HepG2 (cell line): Measurements from ENCODE around the gene DNAJC5. TPM values are rescaled to one million over a fixed set of nuclear protein-coding genes. Genes with fewer than 3 reads are reported as not detected.

ENCODE experiments used
- ATF4 ChIP-seq, 2 experiments: fragments of 450-650 bp in 1 of 2; sonication (generic) in 1 of 2; formaldehyde crosslinking; IDR thresholded peaks; 2 replicates each; pipeline versions ENCODE4 v1.5.0 to v1.8.0; 2020 to 2022; ENCODE audit warnings: mild to moderate bottlenecking in 1 of 2, missing genetic modification reagents in 1 of 2
- ATRX ChIP-seq: sonication (generic); formaldehyde crosslinking; IDR thresholded peaks from 2 replicates; pipeline ENCODE4 v1.4.0; 2020; ENCODE audit warnings: missing genetic modification reagents, borderline replicate concordance
- CHD2 ChIP-seq: IDR thresholded peaks from 2 replicates; pipeline ENCODE4 v1.6.1; 2011; ENCODE audit warnings: low read depth, low read length, improper control_type of control experiment
- HMGA1 ChIP-seq: sonication (generic); formaldehyde crosslinking; conservative IDR thresholded peaks from 2 replicates; pipeline ENCODE4 v1.4.0; 2020; ENCODE audit warnings: missing genetic modification reagents
- HOXD1 ChIP-seq: sonication (generic); formaldehyde crosslinking; IDR thresholded peaks from 2 replicates; pipeline ENCODE4 v1.5.0; 2020; ENCODE audit warnings: missing genetic modification reagents
- MBNL3 ChIP-seq: fragments of 250-450 bp; sonication (Bioruptor Pico); conservative IDR thresholded peaks from 2 replicates; pipeline ENCODE4 v1.8.0; 2022; ENCODE audit warnings: mild to moderate bottlenecking, inconsistent platforms
- PAX8 ChIP-seq: sonication (generic); formaldehyde crosslinking; IDR thresholded peaks from 2 replicates; pipeline ENCODE4 v1.8.0; 2022; ENCODE audit warnings: mild to moderate bottlenecking, missing genetic modification reagents, borderline replicate concordance
- REXO4 ChIP-seq: sonication (generic); formaldehyde crosslinking; IDR thresholded peaks from 2 replicates; pipeline ENCODE4 v1.8.0; 2022; ENCODE audit warnings: missing genetic modification reagents, mild to moderate bottlenecking, borderline replicate concordance
- SNRNP70 ChIP-seq: fragments of 200-400 bp; formaldehyde crosslinking; IDR thresholded peaks from 2 replicates; pipeline ENCODE4 v1.6.1; 2017; ENCODE audit warnings: mild to moderate bottlenecking, low read depth, low read length, moderate library complexity
- ZFP91 ChIP-seq: sonication (generic); formaldehyde crosslinking; IDR thresholded peaks from 2 replicates; pipeline ENCODE4 v1.9.0; 2022; ENCODE audit warnings: missing genetic modification reagents, mild to moderate bottlenecking, borderline replicate concordance
- ZFY ChIP-seq: sonication (generic); formaldehyde crosslinking; IDR thresholded peaks from 2 replicates; pipeline ENCODE4 v1.4.0; 2020; ENCODE audit warnings: missing genetic modification reagents
- ZNF207 ChIP-seq: fragments of 450-650 bp; IDR thresholded peaks from 2 replicates; pipeline ENCODE4 v1.6.1; 2016; ENCODE audit warnings: antibody characterized with exemption, borderline replicate concordance
- ZNF510 ChIP-seq: sonication (generic); formaldehyde crosslinking; IDR thresholded peaks from 2 replicates; pipeline ENCODE4 v1.4.0; 2020; ENCODE audit warnings: low read depth, mild to moderate bottlenecking, missing genetic modification reagents
- polyA plus RNA-seq, 8 experiments: library from polyadenylated mRNA; depleted of rRNA in 3 of 8; stranded (reverse) in 7 of 8; unstranded in 1 of 8; fragments of >200 nt; fragmentation: Illumina TruSeq in 4 of 8; extraction: Trizol in 4 of 8; gene quantifications; 2 replicates each; pipeline versions ENCODE4 v1.2.1 to v1.2.3, GENCODE V29; 2011 to 2016; ENCODE audit warnings: low read depth in 4 of 8, missing spikeins in 1 of 8, mixed read lengths in 1 of 8; ENCODE audit not compliant: insufficient read depth in 1 of 8
- total RNA-seq, 5 experiments: library from RNA; depleted of rRNA; stranded (reverse); fragments of >200 nt; fragmentation: Illumina TruSeq; extraction: Trizol; gene quantifications; 2 replicates each; pipeline ENCODE4 v1.2.3, GENCODE V29; 2016; ENCODE audit warnings: low read depth in 1 of 5
- TF ChIP-seq, protein P1 (sequence below): sonication (generic); formaldehyde crosslinking; IDR thresholded peaks from 2 replicates; pipeline ENCODE4 v1.5.1; 2020; ENCODE audit warnings: missing genetic modification reagents, mild to moderate bottlenecking, borderline replicate concordance
- TF ChIP-seq, protein P2 (sequence below): sonication (generic); formaldehyde crosslinking; IDR thresholded peaks from 2 replicates; pipeline ENCODE4 v1.4.0; 2020; ENCODE audit warnings: missing genetic modification reagents
- TF ChIP-seq, protein P3 (sequence below): sonication (generic); formaldehyde crosslinking; IDR thresholded peaks from 2 replicates; pipeline ENCODE4 v1.5.1; 2020; ENCODE audit warnings: mild to moderate bottlenecking, missing genetic modification reagents, borderline replicate concordance

DNAJC5 gene
- total and polyA plus RNA-seq, 2 of the 13 experiments (the other 11 are each of a cell fraction or from before 2014, with no cell fraction given), result 42.8 to 64.5 TPM

DNA sequence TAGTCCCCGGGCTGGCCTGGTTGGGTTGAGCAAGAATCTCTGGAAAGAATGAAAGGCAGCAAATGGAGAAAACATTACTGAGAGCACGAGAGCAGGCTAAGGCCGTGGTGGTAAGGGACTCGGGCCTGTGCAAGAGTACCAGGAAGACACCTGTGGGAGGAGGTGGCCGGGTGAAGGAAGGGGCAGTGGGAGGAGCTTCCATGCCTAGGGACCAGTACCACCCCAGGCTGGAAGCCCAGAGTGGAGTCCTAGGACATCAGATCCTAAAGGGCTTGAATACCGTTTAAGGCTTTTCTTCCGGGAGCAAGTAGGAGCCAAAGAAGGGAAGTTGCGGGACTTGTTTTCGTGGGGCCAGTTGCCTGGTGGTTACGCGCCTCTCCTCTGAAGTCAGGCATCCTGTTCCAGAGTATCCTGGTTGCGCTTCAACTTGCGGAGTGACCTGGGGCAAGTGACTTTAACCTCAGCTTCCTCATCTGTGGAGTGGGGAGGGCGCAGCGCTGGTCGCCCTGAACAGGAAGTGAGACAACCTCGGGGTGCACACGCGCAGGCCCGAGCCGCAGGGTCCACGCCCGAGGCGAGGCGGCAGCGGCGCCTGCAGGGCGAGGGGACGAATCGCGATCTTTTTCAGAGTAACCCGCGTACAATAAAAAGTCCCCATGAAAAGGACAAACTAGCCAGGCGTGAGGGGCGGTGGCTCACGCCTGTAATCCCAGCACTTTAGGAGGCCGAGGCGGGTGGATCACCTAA, 31.0 kb upstream of the DNAJC5 start (continued):
- TF ChIP-seq ZNF207 (no peak), ATF4 (CRISPR knock-in tag; IDR thresholded peaks at IDR 0.05) (no peak), ATRX (CRISPR knock-in tag) (no peak), SNRNP70 (no peak), ZNF510 (CRISPR knock-in tag) (peak; percentile 71; the same call in 1 of the 2 replicates), ZFY (CRISPR knock-in tag) (peak; percentile 60), ZFP91 (CRISPR knock-in tag) (peak; percentile 87; the same call in 1 of the 2 replicates), CHD2 (no peak), MBNL3 (CRISPR knock-in tag) (no peak), HOXD1 (CRISPR knock-in tag) (no peak), REXO4 (CRISPR knock-in tag) (no peak), HMGA1 (CRISPR knock-in tag) (no peak), PAX8 (CRISPR knock-in tag) (peak; percentile 74)
- TF ChIP-seq, protein P1, sequence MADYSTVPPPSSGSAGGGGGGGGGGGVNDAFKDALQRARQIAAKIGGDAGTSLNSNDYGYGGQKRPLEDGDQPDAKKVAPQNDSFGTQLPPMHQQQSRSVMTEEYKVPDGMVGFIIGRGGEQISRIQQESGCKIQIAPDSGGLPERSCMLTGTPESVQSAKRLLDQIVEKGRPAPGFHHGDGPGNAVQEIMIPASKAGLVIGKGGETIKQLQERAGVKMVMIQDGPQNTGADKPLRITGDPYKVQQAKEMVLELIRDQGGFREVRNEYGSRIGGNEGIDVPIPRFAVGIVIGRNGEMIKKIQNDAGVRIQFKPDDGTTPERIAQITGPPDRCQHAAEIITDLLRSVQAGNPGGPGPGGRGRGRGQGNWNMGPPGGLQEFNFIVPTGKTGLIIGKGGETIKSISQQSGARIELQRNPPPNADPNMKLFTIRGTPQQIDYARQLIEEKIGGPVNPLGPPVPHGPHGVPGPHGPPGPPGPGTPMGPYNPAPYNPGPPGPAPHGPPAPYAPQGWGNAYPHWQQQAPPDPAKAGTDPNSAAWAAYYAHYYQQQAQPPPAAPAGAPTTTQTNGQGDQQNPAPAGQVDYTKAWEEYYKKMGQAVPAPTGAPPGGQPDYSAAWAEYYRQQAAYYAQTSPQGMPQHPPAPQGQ (CRISPR knock-in tag), result no peak
- TF ChIP-seq, protein P2, sequence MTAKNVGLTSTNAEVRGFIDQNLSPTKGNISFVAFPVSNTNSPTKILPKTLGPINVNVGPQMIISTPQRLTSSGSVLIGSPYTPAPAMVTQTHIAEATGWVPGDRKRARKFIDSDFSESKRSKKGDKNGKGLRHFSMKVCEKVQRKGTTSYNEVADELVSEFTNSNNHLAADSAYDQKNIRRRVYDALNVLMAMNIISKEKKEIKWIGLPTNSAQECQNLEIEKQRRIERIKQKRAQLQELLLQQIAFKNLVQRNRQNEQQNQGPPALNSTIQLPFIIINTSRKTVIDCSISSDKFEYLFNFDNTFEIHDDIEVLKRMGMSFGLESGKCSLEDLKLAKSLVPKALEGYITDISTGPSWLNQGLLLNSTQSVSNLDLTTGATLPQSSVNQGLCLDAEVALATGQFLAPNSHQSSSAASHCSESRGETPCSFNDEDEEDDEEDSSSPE (CRISPR knock-in tag), result peak; percentile 85
- TF ChIP-seq, protein P3, sequence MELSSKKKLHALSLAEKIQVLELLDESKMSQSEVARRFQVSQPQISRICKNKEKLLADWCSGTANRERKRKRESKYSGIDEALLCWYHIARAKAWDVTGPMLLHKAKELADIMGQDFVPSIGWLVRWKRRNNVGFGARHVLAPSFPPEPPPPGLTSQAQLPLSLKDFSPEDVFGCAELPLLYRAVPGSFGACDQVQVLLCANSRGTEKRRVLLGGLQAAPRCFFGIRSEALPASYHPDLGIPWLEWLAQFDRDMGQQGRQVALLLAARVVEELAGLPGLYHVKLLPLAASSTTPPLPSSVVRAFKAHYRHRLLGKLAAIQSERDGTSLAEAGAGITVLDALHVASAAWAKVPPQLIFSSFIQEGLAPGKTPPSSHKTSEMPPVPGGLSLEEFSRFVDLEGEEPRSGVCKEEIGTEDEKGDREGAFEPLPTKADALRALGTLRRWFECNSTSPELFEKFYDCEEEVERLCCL (CRISPR knock-in tag), result 0 out of 2 replicates have a peak, but pooled peaks have one; percentile 59
